ENCODE measurements around the gene SUCLG1.

GRCh38 chr2:84449711-84450110, 9.4 kb downstream of the SUCLG1 start:
- TF ChIP-seq POLR2A (IDR thresholded peaks at IDR 0.05; ENCODE audit: low read depth, low read length): no peak
- no peak for TF ChIP-seq CTCF (conservative IDR thresholded peaks at IDR 0.05; ENCODE audit: low read depth, low read length)
- TF ChIP-seq FOS (IDR thresholded peaks at IDR 0.05; ENCODE audit: low read depth, low read length): no peak
- no peak for TF ChIP-seq NFE2L2 (IDR thresholded peaks at IDR 0.05; ENCODE audit: low read depth, low read length)

Data from IMR-90 (cell line).